Fibroblast of lung (primary cell): ENCODE results near the gene RANBP10. TPM values are rescaled to one million over a fixed set of nuclear protein-coding genes. Genes with fewer than 3 reads are reported as not detected.

Source experiments
- DNase-seq, 2 donors: peaks; one replicate each; pipeline versions ENCODE4 v3.0.0 to v3.0.0-alpha.2; 2010; ENCODE audit warnings: low read depth in 2 of 2
- H2AFZ ChIP-seq: 2 replicates; pipeline ENCODE4 v1.5.1; 2012; ENCODE audit warnings: low read length, control low read depth, inconsistent platforms
- H3K27ac ChIP-seq: 2 replicates; pipeline ENCODE4 v1.5.1; 2011; ENCODE audit warnings: low read length, control low read depth; ENCODE audit not compliant: insufficient read depth
- H3K27me3 ChIP-seq: 2 replicates; pipeline ENCODE4 v1.5.1; 2011; ENCODE audit warnings: mild to moderate bottlenecking, low read length; ENCODE audit not compliant: control insufficient read depth, insufficient read depth
- H3K36me3 ChIP-seq: 2 replicates; pipeline ENCODE4 v1.5.1; 2011; ENCODE audit warnings: low read length; ENCODE audit not compliant: control insufficient read depth, insufficient read depth
- H3K4me1 ChIP-seq: 2 replicates; pipeline ENCODE4 v1.5.1; 2011; ENCODE audit warnings: low read length; ENCODE audit not compliant: control insufficient read depth, insufficient read depth; ENCODE audit errors: extremely low read depth
- H3K4me2 ChIP-seq: 2 replicates; pipeline ENCODE4 v1.5.1; 2011; ENCODE audit warnings: low read length, control low read depth; ENCODE audit not compliant: insufficient read depth; ENCODE audit errors: extremely low read depth
- H3K4me3 ChIP-seq, 4 experiments: fragments of 200-600 bp in 1 of 4; sonication (generic) in 1 of 4; replicated peaks in 1 of 4; 2 replicates each; pipeline ENCODE4 v1.5.1; 2011 to 2016; ENCODE audit warnings: low read length in 4 of 4, low read depth in 3 of 4, mild to moderate bottlenecking in 3 of 4, control low read depth in 2 of 4, inconsistent platforms in 1 of 4, mixed read lengths in 1 of 4; ENCODE audit not compliant: insufficient read depth in 1 of 4; ENCODE audit errors: control extremely low read depth in 1 of 4
- H3K79me2 ChIP-seq: 2 replicates; pipeline ENCODE4 v1.5.1; 2012; ENCODE audit warnings: mild to moderate bottlenecking, low read length, inconsistent platforms; ENCODE audit not compliant: control insufficient read depth, insufficient read depth
- H3K9ac ChIP-seq: 2 replicates; pipeline ENCODE4 v1.5.1; 2011; ENCODE audit warnings: mild to moderate bottlenecking, low read length, control low read depth; ENCODE audit not compliant: insufficient read depth
- H3K9me3 ChIP-seq: 2 replicates; pipeline ENCODE4 v1.5.1; 2012; ENCODE audit warnings: low read depth, low read length; ENCODE audit not compliant: control insufficient read depth, insufficient read depth
- H4K20me1 ChIP-seq: 2 replicates; pipeline ENCODE4 v1.5.1; 2011; ENCODE audit warnings: low read length; ENCODE audit not compliant: control insufficient read depth, insufficient read depth; ENCODE audit errors: extremely low read depth
- EZH2 ChIP-seq: IDR thresholded peaks from 2 replicates; pipeline ENCODE4 v1.5.1; 2012; ENCODE audit warnings: low read length, control low read depth, mild to moderate bottlenecking; ENCODE audit errors: missing control alignments
- polyA plus RNA-seq, 2 donors: library from polyadenylated mRNA; depleted of rRNA in 1 of 2; stranded (reverse) in 1 of 2; unstranded in 1 of 2; fragments of >200 nt; gene quantifications; 2 replicates each; pipeline ENCODE4 v1.2.1, GENCODE V29; 2011 to 2012; ENCODE audit warnings: missing spikeins in 1 of 2
- total RNA-seq: library from RNA; depleted of rRNA; stranded (reverse); fragments of >200 nt; gene quantifications from 2 replicates; pipeline ENCODE4 v1.2.1, GENCODE V29; 2014
- TF ChIP-seq, protein P1 (sequence below), 2 donors: IDR thresholded peaks in 1 of 2; conservative IDR thresholded peaks in 1 of 2; 1 replicate in 1 of 2; 2 replicates in 1 of 2; pipeline ENCODE4 v1.5.1; 2011 to 2012; ENCODE audit warnings: low read length in 2 of 2, control low read depth in 1 of 2, inconsistent platforms in 1 of 2, low read depth in 1 of 2, mild to moderate bottlenecking in 1 of 2

Gene RANBP10
- total and polyA plus RNA-seq, 2 donors (not counting 1 experiment from before 2014, with no cell fraction given), result 4.6 to 7.1 TPM

- H3K9me3 ChIP-seq, result no peaks in the 10 kb centered on the region
- TF ChIP-seq, protein P1, sequence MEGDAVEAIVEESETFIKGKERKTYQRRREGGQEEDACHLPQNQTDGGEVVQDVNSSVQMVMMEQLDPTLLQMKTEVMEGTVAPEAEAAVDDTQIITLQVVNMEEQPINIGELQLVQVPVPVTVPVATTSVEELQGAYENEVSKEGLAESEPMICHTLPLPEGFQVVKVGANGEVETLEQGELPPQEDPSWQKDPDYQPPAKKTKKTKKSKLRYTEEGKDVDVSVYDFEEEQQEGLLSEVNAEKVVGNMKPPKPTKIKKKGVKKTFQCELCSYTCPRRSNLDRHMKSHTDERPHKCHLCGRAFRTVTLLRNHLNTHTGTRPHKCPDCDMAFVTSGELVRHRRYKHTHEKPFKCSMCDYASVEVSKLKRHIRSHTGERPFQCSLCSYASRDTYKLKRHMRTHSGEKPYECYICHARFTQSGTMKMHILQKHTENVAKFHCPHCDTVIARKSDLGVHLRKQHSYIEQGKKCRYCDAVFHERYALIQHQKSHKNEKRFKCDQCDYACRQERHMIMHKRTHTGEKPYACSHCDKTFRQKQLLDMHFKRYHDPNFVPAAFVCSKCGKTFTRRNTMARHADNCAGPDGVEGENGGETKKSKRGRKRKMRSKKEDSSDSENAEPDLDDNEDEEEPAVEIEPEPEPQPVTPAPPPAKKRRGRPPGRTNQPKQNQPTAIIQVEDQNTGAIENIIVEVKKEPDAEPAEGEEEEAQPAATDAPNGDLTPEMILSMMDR (conservative IDR thresholded peaks at IDR 0.05 in 1 of 2, IDR thresholded peaks at IDR 0.05 in 1 of 2; ENCODE audit: low read depth in 1 of 2, low read length in 2 of 2), result no peak
- TF ChIP-seq EZH2, result no peak
- H3K4me2 ChIP-seq, result no peak overlapping the region
- H3K36me3 ChIP-seq, result peaks cover 7% of the 10 kb centered on the region
- no peak overlapping the region for H2AFZ ChIP-seq
- H3K4me1 ChIP-seq, result peaks cover 4% of the 10 kb centered on the region
- H3K9ac ChIP-seq, result no peak overlapping the region
- peaks cover 5% of the 10 kb centered on the region for H3K79me2 ChIP-seq
- H3K4me3 ChIP-seq, result no peak overlapping the region
- H4K20me1 ChIP-seq, result no peaks in the 10 kb centered on the region
- H3K27ac ChIP-seq, result no peak overlapping the region
- H3K27me3 ChIP-seq, result no peaks in the 10 kb centered on the region
- DNase-seq, result peak in 1 of 2 donors; percentile 84
Measured at GRCh38 chr16:67723151-67723910, 83.0 kb downstream of the RANBP10 start.

- no peaks in the 10 kb centered on the region for H3K27me3 ChIP-seq
- TF ChIP-seq, protein P1 (conservative IDR thresholded peaks at IDR 0.05 in 1 of 2, IDR thresholded peaks at IDR 0.05 in 1 of 2; ENCODE audit: low read depth in 1 of 2, low read length in 2 of 2), result no peak
- TF ChIP-seq EZH2, result no peak
- peak overlapping the region; percentile 57 to 92 (median 84) for H3K4me3 ChIP-seq
- no peak overlapping the region for H3K9ac ChIP-seq
- no peaks in the 10 kb centered on the region for H3K9me3 ChIP-seq
- H3K27ac ChIP-seq, result peak overlapping the region; percentile 83
- peaks cover 3% of the 10 kb centered on the region for H3K36me3 ChIP-seq
- DNase-seq, result no peak
- H3K4me1 ChIP-seq, result peaks cover 4% of the 10 kb centered on the region
- no peaks in the 10 kb centered on the region for H4K20me1 ChIP-seq
- H2AFZ ChIP-seq, result peak overlapping the region; percentile 63
- H3K4me2 ChIP-seq, result peak overlapping the region; percentile 94
- peaks cover 17% of the 10 kb centered on the region for H3K79me2 ChIP-seq
Measured at GRCh38 chr16:67720236-67720635, 86.1 kb downstream of the RANBP10 start.

DNA sequence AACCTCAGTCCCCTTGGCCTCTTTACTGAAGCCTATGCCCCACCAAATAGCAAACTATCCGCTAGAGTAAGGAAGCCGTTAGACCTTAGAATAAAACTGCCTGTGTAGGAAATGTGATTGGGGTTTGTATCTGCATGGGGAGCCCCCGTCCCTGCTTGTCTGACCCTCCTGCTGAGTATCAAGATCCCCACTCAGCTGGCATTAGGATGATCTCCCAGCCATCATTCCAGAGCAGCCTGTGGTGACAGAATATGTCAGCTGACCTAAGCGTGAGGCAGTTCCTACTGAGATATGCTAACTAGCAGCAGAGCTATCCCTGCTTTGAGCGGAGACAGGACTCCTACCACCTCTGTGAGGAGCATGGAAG, 86.6 kb downstream of the RANBP10 start:
- peak; percentile 48 to 67 for DNase-seq
- H3K9ac ChIP-seq, result peak overlapping the region; percentile 83
- H3K27me3 ChIP-seq, result no peaks in the 10 kb centered on the region
- TF ChIP-seq, protein P1 (conservative IDR thresholded peaks at IDR 0.05 in 1 of 2, IDR thresholded peaks at IDR 0.05 in 1 of 2; ENCODE audit: low read depth in 1 of 2, low read length in 2 of 2), result no peak
- TF ChIP-seq EZH2, result no peak
- H2AFZ ChIP-seq, result peak overlapping the region; percentile 63
- H3K4me3 ChIP-seq, result peak overlapping the region; percentile 57 to 92 (median 84)
- H3K79me2 ChIP-seq, result peaks cover 17% of the 10 kb centered on the region
- peak overlapping the region; percentile 94 for H3K4me2 ChIP-seq
- peaks cover 3% of the 10 kb centered on the region for H3K36me3 ChIP-seq
- H3K27ac ChIP-seq, result peak overlapping the region; percentile 83
- H3K4me1 ChIP-seq, result peaks cover 4% of the 10 kb centered on the region
- no peaks in the 10 kb centered on the region for H4K20me1 ChIP-seq
- no peaks in the 10 kb centered on the region for H3K9me3 ChIP-seq
